Glomerular endothelial cell (primary cell): ENCODE data around the gene CNPY4. TPM values are rescaled to one million over a fixed set of nuclear protein-coding genes. Genes with fewer than 3 reads are reported as not detected.

Source experiments
- DNase-seq: peaks from one replicate; pipeline ENCODE4 v3.0.0-alpha.2; 2011; ENCODE audit warnings: low read depth, low spot score; ENCODE audit errors: extremely low read depth
- total RNA-seq: library from RNA; depleted of rRNA; stranded (reverse); fragments of >200 nt; gene quantifications from 2 replicates; pipeline ENCODE4 v1.2.3, GENCODE V29; 2015

CNPY4 gene
- total RNA-seq, 1 donor from 2014 or later: 23.6 TPM

DNA sequence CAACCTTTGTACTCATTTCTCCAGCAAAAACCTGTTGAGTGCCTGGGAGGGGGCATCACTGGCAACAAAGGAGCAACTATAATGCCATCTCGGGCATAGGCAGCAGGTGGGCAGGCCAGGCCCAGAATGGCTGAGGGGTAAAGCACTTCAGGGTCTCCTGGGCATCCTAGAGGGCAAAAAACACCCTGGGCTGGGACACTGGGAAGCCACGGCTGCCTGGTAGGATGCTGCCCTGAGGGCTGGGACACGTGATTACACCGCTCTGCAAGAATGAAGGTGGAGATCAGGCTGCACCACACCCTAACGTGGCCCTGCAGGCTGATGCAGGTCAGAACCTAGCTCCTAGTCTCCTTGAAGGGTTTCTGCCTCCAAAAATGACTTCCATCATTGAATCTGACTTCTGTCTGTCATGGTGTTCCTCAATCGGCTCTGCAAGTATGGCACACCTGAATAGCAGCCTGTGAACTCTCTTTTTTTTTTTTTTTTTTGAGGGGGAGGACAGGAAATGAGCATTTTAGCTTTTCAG is 43.6 kb downstream of the CNPY4 start:
- DNase-seq: no peak

GRCh38 chr7:100163871-100164270 is 44.4 kb downstream of the CNPY4 start:
- DNase-seq: no peak

GRCh38 chr7:100166317-100166940 is 47.0 kb downstream of the CNPY4 start:
- DNase-seq: no peak

DNA sequence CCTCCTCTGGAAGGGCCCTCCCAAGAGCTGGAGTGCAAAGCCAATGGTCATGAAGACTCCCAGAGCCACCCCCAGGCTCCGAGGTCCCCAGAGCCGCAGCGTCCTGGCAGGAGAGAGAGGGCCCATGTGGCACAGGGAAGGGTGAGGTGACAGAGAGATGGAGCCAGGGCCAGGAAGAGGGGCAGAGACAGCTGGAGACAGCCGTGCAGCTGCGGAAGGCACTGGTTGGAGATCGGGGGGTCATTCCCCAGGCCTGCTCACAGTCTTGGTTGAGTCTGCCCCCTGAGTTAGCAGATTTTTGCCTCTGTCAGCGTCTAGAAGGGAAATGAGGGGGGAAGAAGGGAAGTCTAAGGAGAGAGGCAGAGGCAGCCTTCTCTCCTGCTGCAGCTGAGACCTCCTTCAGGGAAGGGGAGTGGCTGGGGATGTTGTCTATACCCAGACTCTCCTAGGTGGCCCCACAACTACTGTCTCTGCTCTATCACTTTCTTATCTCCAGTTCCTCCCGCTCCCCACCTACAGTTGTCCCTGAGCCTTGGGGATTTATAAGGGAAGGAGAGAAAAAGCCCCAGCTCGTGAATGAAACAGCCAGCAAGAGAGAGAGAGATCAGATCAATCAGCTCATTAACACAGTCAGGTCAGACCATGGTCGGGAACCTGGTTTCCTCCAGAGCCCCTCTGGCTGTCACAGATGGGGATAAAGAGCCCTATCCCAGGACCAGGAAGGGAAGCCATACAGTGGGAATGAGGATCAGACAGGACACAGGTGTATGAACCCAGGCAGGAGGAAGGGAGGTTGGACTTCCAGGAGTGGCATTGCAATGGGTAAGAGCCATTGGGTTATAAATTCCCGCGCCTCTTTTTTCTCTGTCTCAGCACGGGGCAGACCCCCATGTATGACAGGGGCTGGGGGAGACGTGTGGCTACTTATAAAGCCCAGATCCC is 47.8 kb downstream of the CNPY4 start:
- no peak for DNase-seq

DNA sequence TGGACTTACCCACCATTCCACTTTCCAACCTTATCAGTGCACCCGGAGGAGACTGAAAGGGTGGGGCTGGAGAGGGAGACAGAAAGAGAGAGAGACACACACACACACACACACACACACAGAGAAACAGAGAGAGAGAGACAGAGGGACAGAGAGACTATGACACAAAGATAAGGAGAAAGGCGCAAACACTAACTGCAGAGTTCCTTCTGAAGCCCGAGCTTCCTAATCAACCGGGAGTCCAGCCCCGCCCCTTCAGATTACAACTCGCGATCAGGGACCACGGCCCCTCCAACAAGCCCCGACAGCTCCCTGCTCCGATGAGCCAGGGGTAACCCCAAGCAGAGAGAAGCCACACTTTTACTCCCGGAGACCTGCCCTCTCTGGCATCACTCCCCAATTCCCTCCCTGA is 48.5 kb downstream of the CNPY4 start:
- no peak for DNase-seq

DNA sequence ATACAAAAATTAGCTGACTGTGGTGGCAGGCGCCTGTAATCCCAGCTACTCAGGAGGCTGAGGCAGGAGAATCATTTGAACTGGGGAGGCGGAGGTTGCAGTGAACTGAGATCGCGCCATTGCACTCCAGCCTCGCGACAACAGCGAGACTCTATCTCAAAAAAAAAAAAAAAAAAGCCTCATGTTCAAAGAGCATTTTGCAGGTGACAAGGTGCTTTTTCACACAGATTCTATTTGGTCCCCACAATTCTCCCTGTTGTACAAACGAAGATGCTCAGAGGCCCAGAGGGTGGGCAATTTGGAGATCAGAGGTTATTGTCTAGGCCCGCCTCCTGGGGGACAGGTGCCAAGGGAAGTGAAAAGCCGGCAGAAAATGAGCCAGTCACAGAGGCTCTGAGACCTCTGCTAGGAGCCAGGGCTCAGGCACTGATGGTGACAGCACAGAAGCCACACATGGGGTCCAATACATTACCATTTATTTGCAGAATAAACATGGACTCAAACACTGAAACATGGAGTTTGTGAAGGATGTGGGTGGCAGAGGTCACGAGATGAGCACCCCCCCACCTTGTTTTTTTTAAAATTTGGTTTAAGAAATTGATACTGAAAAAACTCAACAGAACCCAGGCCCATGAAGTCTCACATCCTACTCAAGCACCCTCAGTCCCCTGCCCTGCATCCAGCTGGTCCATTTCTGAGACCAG is 49.9 kb downstream of the CNPY4 start:
- DNase-seq: no peak

DNA sequence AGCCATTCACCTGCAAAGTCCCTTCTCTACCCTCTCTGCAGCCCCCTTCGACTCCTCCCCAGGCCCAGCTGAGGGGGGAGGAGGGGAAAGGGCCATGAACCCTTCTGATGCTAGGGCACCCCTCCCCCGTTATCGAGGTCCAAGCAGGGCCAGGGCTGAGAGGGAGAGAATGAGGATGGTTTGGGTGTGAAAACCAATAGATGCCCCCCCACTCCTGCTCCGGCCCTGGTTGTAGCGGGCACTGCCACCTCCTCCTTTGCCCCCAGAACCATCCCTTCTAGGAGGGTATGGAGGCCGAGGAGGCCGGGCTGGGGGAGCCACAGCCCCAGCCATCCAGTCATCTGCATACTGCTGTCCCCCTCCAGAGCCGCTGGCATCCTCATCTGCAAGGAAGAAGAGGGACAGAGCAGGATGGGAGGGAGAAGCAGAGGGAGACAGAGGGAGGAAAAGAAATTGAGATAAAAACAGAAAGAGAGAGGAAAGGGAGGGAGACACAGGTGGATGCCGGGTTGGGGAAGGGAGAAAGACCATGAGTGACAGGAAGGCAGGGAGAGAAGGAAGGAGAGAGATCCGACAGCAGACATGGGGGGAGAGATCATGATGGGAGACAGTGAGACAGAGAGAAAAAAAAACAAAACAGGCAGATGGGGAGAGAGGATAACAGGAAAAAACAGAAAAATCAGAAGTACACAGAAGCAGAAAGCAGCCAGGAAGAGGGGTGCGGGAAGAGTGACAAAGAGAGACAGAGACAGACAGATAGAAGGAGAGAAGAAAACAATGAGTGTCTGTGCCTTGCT is 50.9 kb downstream of the CNPY4 start:
- DNase-seq: no peak

DNA sequence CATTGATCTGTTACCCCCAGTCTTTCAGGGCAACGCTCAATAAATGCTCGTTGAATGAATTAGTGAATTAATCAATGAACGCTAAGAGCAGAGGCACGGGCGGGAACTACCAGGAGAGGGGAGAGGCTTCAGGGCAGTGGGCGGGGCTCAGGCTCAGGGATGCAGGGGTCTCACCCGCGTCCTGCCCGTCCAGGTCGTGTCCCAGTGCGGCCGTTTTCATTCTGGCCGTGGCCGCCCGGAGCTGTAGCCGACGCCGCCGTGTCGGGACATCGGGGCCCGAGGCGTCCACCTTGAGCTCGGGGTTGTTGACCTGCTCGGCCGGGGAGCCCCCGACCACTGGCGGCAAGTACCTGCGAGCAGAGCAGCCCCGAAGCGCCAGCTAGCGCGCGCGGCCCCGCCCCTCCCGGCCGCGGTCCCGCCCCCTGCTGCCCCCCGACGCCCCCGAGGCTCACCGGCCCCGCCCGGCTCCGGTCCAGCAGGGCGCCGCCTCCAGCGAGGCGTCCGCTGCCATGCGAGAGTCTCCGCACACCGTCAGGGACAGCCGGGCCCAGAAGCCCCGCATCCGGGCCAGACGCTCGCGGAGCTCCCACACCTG is 51.8 kb downstream of the CNPY4 start:
- DNase-seq: no peak

- no peak for DNase-seq
These were observed 52.4 kb downstream of the CNPY4 start for GRCh38 chr7:100171840-100172239.

DNA sequence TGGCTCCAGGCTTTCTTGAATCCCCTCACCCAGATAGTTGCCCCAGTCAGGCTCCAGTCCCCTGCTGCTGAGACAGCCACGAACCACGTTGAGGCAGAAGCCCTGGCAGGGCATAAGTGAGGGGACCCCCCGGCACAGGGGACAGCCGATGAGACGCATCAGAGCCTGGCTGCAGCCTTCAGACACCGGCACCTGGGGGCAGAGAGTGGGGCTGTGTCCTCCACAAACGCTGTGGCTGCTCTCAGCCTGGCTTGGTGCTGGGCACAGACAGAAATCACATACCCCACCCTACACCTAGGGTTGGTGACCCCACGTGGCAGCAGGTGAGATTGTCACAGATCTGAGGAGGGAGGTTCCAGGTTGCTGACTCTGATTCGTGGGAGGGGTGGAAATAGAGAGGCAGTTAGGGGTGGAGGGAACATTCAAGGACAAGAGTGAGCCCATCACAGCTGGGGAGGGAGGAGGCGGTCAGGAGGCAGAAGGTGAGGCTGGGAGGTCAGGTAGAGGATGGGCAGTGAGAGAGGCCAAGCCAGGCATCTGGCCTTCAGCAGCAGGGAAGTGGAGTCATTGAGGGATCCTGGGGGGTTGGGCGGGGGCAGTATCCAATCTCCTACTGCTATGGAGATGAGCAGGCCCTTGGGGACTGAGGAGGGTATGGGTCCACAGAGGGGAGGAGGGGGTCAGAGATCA is 54.5 kb downstream of the CNPY4 start:
- no peak for DNase-seq

GRCh38 chr7:100174582-100174981 is 55.1 kb downstream of the CNPY4 start:
- no peak for DNase-seq

Other genes with a start within 250 kb of the CNPY4 start
- gene OR2AE1, start 242.6 kb upstream of the CNPY4 start, total RNA-seq: not detected in 2 replicates
- gene TRIM4, start 200.1 kb upstream of the CNPY4 start, total RNA-seq: 20.3 and 26.7 TPM in 2 replicates
- 0.99 TPM in 1 of 2 replicates, not detected in the other for gene GJC3, start 190.0 kb upstream of the CNPY4 start, total RNA-seq
- not detected in 2 replicates for gene AZGP1, start 143.6 kb upstream of the CNPY4 start, total RNA-seq
- gene ZKSCAN1, start 104.0 kb upstream of the CNPY4 start, total RNA-seq: 32.9 and 35.5 TPM in 2 replicates
- gene ZSCAN21, start 69.9 kb upstream of the CNPY4 start, total RNA-seq: 7.8 and 8.8 TPM in 2 replicates
- 28.6 and 30.8 TPM in 2 replicates for gene ZNF3, start 37.9 kb upstream of the CNPY4 start, total RNA-seq
- 89.7 and 92.1 TPM in 2 replicates for gene COPS6, start 30.7 kb upstream of the CNPY4 start, total RNA-seq
- 31.3 and 55.0 TPM in 2 replicates for gene MCM7, start 18.2 kb upstream of the CNPY4 start, total RNA-seq
- gene AP4M1, start 18.0 kb upstream of the CNPY4 start, total RNA-seq: 23.2 and 26.1 TPM in 2 replicates
- 49.8 and 71.4 TPM in 2 replicates for gene TAF6, start 276 bp upstream of the CNPY4 start, total RNA-seq
- gene MBLAC1, start 7.3 kb downstream of the CNPY4 start, total RNA-seq: 2.3 and 3.9 TPM in 2 replicates
- gene LAMTOR4, start 29.3 kb downstream of the CNPY4 start, total RNA-seq: 137 and 193 TPM in 2 replicates
- gene TRAPPC14, start 39.1 kb downstream of the CNPY4 start, total RNA-seq: 9.3 and 20.0 TPM in 2 replicates
- gene GAL3ST4, start 49.0 kb downstream of the CNPY4 start, total RNA-seq: 1.6 and 2.3 TPM in 2 replicates
- gene GPC2, start 57.7 kb downstream of the CNPY4 start, total RNA-seq: 3.2 and 6.8 TPM in 2 replicates
- 0.15 and 1.1 TPM in 2 replicates for gene STAG3, start 58.3 kb downstream of the CNPY4 start, total RNA-seq
- gene PVRIG, start 100.3 kb downstream of the CNPY4 start, total RNA-seq: 0.12 TPM in 1 of 2 replicates, not detected in the other
- not detected in 2 replicates for gene SPDYE3, start 188.1 kb downstream of the CNPY4 start, total RNA-seq
- gene PILRB, start 238.5 kb downstream of the CNPY4 start, total RNA-seq: 12.0 and 36.8 TPM in 2 replicates